Fibroblast of skin of left quadriceps (primary cell): ENCODE data around the gene GLIPR1.
A peak's percentile ranks its signal among the peaks of the same experiment; 100 is the strongest.
"Not testable (repeated sequence)": the region's sequence is repeated elsewhere in the genome, so short reads cannot be mapped to it uniquely, and the experiment has no call there.

Experiments
- DNase-seq, 2 experiments: peaks; one replicate each; pipeline ENCODE4 v3.0.0-alpha.2; 2013; ENCODE audit warnings: low read depth in 2 of 2

Gene GLIPR1

GRCh38 chr12:75511116-75512048, 30.8 kb downstream of the GLIPR1 start, which contains the start of gene KRR1:
KRR1 (minus strand) TSS chr12:75511609; CDS start chr12:75511597, 12 bp downstream.
- DNase-seq = peak; percentile 97

DNA sequence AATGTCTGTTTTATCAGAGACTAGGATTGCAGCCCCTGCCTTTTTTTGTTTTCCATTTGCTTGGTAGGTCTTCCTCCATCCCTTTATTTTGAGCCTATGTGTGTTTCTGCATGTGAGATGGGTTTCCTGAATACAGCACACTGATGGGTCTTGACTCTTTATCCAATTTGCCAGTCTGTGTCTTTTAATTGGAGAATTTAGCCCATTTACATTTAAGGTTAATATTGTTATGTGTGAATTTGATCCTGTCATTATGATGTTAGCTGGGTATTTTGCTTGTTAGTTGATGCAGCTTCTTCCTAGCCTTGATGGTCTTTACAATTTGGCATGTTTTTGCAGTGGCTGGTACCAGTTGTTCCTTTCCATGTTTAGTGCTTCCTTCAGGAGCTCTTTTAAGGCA, 40.7 kb downstream of the GLIPR1 start:
- DNase-seq = not testable (repeated sequence)

DNA sequence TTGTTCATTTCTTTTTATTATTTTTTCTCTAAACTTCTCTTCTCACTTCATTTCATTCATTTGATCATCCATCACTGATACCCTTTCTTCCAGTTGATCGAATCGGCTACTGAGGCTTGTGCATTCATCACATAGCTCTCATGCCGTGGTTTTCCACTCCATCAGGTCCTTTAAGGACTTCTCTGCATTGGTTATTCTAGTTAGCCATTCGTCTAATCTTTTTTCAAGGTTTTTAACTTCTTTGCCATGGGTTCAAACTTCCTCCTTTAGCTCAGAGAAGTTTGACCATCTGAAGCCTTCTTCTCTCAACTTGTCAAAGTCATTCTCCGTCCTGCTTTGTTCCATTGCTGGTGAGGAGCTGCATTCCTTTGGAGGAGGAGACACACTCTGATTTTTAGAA, 41.6 kb downstream of the GLIPR1 start:
- not testable (repeated sequence) for DNase-seq

- no peak for DNase-seq
Observed at GRCh38 chr12:75525263-75525662, 44.7 kb downstream of the GLIPR1 start.

DNA sequence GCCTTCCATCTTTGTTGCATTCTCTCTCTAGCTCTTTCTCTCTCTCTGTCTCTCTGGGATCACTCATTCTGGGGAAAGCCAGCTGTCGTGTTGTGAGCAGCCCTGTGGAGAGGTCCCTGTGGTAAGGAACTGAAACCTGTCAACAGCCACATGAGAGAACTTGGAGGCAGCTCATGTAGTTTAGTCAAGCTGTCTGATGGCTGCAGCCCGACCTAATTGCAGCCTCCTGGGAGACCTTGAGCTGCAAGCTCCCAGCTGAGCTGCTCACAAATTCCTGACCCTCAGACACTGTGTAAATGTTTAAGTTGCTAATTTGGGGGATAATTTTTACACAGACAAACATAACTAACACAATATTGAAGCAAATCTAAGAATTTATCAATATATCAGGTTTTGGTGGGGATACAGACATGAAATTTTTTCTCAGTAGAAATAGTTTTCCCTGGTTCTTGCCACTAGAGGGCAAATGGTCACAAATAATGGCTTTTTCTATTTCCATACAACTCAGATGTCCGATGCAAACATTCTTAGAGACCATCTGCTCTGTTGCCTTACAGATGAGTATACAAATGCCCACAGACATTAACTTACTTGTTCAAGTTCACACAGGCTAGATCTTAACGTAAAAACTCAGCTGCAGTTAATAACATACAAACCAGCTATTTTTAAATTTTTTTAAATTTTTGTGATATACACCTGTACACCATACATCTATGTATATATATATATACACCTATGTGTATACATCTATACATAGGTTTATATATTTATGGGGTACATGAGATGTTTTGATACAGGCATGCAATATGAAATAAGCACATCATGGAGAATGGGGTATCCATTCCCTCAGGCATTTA, 46.3 kb downstream of the GLIPR1 start:
- DNase-seq = peak; percentile 50 to 54

DNA sequence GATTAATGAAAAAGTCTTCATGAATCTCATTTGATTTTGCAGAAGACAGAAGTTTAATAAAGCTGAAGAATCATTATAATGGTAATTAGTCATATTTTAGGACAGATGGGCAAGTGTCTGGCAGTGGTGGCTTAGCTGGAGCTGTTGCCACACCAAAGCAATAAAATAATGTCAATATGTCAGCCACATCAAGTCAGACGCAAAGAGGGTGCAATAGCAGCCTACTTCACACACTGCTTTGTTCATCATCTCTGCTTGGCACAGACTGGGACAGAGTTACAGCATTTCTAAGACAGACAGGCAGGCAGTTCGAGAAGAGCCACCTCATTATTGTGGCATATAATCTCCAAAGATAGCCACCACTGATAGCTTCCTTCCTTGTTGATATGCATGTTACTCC, 47.7 kb downstream of the GLIPR1 start:
- DNase-seq = no peak

- DNase-seq = no peak
Observed at GRCh38 chr12:75528692-75529091, 48.1 kb downstream of the GLIPR1 start.

DNA sequence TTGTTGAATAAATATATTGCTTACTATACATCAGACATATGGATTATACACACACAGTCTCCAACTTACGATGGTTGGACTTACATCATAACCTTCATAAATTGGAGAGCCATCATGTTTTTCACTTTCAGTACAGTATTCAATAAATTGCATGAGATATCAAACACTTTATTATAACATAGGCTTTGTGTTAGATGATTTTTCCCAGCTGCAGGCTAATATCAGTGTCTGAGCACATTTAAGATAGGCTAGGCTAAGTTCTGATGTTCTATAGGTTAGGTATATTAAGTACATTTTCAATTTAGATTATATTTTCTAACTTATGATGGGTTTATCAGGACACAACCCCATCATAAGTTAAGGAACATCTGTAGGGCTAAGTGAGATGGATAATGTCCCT, 48.8 kb downstream of the GLIPR1 start:
- no peak for DNase-seq

DNA sequence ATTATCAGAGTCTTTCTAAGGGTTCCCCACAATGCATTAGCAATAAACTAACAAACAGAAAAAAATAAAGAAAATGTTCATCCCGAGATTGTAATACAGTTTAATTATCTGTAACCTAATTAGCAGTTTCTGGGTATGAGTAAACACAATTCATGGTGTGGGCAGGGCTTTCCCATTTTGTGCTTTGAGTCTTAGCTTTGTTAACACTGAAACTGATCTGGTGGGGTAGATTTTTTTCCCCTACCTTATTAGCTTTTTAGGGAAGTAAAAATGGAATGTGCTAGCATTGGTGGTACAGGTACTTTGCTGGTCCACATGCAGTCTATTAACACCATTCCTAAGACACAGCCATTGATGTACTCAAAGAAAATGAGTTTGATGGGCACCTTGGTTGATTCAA, 49.3 kb downstream of the GLIPR1 start:
- no peak for DNase-seq

- DNase-seq = no peak
Observed at GRCh38 chr12:75533239-75533638, 52.7 kb downstream of the GLIPR1 start.

- no peak for DNase-seq
Observed at GRCh38 chr12:75539889-75540288, 59.3 kb downstream of the GLIPR1 start.

DNA sequence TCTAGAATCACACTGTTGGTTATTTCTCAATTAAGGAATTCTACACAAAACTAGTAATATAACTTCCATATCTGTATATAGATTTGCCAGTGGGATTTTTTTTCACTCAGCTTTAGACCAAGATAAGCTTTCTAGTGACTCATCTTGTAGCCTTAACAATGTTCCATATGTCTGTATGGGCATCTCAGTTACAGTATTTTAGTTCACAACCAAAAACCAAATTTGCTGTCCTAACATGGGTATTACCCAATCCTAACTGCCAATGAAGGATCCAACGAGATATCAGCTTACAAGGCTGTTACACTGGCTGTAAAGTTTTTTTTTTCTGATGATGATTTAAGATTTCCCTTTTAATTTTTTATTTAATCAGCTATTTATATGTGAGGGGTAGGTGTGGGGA, 62.4 kb downstream of the GLIPR1 start:
- DNase-seq = no peak

GRCh38 chr12:75543529-75543928, 63.0 kb downstream of the GLIPR1 start:
- DNase-seq = no peak

- no peak for DNase-seq
Observed at GRCh38 chr12:75545636-75546035, 65.1 kb downstream of the GLIPR1 start.

- no peak for DNase-seq
Observed at GRCh38 chr12:75548879-75549278, 68.3 kb downstream of the GLIPR1 start.

DNA sequence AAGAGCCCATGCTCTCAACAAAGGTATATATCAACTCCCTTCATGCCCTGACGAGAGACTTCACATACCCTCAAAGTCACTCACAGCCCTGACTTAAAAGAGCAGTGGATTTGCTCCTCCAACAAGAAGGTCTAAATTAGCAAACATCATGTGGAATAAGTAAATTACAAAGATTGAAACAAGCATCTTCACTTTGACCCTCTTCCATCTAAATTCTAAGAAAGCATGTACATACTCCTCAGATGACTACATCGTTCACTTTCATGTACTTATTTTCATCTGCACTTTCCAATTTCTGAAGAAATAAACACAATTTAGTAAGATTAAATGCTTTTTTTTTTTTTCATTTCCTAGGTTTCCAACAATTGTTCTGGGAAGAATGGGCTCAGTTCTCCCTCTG, 69.4 kb downstream of the GLIPR1 start:
- no peak for DNase-seq

GRCh38 chr12:75550401-75551240, 70.1 kb downstream of the GLIPR1 start:
- no peak for DNase-seq

GRCh38 chr12:75551477-75551876, 70.9 kb downstream of the GLIPR1 start:
- no peak for DNase-seq

- DNase-seq = no peak
Observed at GRCh38 chr12:75553398-75553797, 72.8 kb downstream of the GLIPR1 start.
